ENCODE data around the gene GNLY.

GNLY gene

DNA sequence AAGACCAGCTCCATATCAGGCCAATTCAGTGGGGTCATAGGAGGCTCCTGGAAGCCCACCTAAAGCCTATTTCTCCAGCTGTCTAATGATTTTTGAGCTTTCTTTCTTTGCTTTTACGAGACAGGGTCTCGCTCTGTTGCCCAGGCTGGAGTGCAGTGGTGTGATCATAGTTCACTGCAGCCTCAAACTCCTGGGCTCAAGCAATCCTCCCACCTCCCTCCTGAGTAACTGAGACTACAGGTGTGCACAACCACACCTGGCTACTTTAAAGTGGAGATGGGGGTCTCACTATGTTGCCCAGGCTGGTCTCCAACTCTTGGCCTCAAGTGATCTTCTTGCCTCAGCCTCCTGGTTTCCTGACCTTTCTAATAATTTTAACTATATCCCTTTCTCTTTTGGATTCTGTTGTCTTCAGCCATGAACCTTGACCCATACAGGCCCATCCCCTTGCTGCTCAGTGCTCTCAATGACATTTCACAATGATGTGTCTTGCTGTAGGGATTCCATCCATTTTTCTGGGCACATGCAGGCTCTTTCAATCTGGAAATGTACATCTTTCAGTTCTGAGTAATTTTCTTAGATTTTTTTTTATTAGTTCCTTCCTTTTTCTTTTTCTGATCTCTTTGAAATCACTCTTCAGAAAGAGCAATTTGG is 29.7 kb downstream of the GNLY start:
- no peak for TF ChIP-seq EP300 (IDR thresholded peaks at IDR 0.05; ENCODE audit: borderline replicate concordance)
- no peak for TF ChIP-seq CEBPB (IDR thresholded peaks at IDR 0.05)
- TF ChIP-seq FOXM1 (IDR thresholded peaks at IDR 0.05; ENCODE audit: borderline replicate concordance, low read depth): no peak
- TF ChIP-seq TCF12 (IDR thresholded peaks at IDR 0.05; ENCODE audit: low read depth): no peak
- TF ChIP-seq, protein P1, sequence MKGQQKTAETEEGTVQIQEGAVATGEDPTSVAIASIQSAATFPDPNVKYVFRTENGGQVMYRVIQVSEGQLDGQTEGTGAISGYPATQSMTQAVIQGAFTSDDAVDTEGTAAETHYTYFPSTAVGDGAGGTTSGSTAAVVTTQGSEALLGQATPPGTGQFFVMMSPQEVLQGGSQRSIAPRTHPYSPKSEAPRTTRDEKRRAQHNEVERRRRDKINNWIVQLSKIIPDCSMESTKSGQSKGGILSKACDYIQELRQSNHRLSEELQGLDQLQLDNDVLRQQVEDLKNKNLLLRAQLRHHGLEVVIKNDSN (IDR thresholded peaks at IDR 0.05): no peak
- no peak for TF ChIP-seq REST (IDR thresholded peaks at IDR 0.05; ENCODE audit: low read depth)
- TF ChIP-seq, protein P2, sequence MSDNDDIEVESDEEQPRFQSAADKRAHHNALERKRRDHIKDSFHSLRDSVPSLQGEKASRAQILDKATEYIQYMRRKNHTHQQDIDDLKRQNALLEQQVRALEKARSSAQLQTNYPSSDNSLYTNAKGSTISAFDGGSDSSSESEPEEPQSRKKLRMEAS (IDR thresholded peaks at IDR 0.05): no peak
- TF ChIP-seq YY1 (IDR thresholded peaks at IDR 0.05; ENCODE audit: low read depth): no peak
- TF ChIP-seq CREB1 (IDR thresholded peaks at IDR 0.05; ENCODE audit: low read depth): no peak
- TF ChIP-seq TEAD4 (IDR thresholded peaks at IDR 0.05): no peak
- TF ChIP-seq EGR1 (IDR thresholded peaks at IDR 0.05): no peak

DNA sequence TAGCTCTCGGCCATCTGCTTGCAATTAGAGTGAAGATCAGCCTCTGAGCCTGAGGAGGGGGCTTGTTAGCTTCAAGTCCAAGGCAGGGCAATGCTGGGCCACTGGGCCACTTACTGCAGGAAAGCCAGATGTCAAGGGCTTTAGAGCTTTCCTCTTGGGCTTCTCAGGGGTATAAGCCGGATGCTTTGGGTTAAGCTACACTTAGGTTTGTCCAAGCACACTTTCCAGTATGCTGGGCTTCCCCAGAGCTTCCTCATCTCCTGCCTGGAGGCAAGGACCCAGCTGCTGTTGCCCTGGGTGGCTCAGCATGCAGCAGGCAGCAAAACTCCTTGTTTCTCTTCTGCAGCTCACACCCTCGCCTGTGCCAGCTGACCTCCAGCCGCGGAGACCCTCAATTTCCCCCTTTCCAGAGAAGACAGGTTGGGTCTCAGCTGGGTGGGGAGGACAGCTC is 30.6 kb downstream of the GNLY start:
- no peak for TF ChIP-seq TCF12 (IDR thresholded peaks at IDR 0.05; ENCODE audit: low read depth)
- no peak for TF ChIP-seq RAD21 (IDR thresholded peaks at IDR 0.05; ENCODE audit: low read depth)
- TF ChIP-seq, protein P2 (IDR thresholded peaks at IDR 0.05): no peak
- no peak for TF ChIP-seq NFIC (IDR thresholded peaks at IDR 0.05)
- TF ChIP-seq TAF1 (IDR thresholded peaks at IDR 0.05; ENCODE audit: low read depth): no peak
- TF ChIP-seq, protein P1 (IDR thresholded peaks at IDR 0.05): no peak
- TF ChIP-seq FOXM1 (IDR thresholded peaks at IDR 0.05; ENCODE audit: borderline replicate concordance, low read depth): no peak
- TF ChIP-seq CREB1 (IDR thresholded peaks at IDR 0.05; ENCODE audit: low read depth): no peak
- TF ChIP-seq EP300 (IDR thresholded peaks at IDR 0.05; ENCODE audit: borderline replicate concordance): no peak
- TF ChIP-seq REST (IDR thresholded peaks at IDR 0.05; ENCODE audit: low read depth): no peak
- TF ChIP-seq EGR1 (IDR thresholded peaks at IDR 0.05): no peak

GRCh38 chr2:85725451-85725850 is 31.3 kb downstream of the GNLY start:
- TF ChIP-seq TCF12 (IDR thresholded peaks at IDR 0.05; ENCODE audit: low read depth) (no peak), NFIC (IDR thresholded peaks at IDR 0.05) (no peak), ZBTB7A (IDR thresholded peaks at IDR 0.05; ENCODE audit: low read depth) (no peak), CREB1 (IDR thresholded peaks at IDR 0.05; ENCODE audit: low read depth) (no peak), TAF1 (IDR thresholded peaks at IDR 0.05; ENCODE audit: low read depth) (no peak), EP300 (IDR thresholded peaks at IDR 0.05; ENCODE audit: borderline replicate concordance) (no peak), TEAD4 (IDR thresholded peaks at IDR 0.05) (no peak), CEBPB (IDR thresholded peaks at IDR 0.05) (no peak), YY1 (IDR thresholded peaks at IDR 0.05; ENCODE audit: low read depth) (no peak)
- TF ChIP-seq, protein P1 (IDR thresholded peaks at IDR 0.05): no peak
- TF ChIP-seq, protein P2 (IDR thresholded peaks at IDR 0.05): no peak

DNA sequence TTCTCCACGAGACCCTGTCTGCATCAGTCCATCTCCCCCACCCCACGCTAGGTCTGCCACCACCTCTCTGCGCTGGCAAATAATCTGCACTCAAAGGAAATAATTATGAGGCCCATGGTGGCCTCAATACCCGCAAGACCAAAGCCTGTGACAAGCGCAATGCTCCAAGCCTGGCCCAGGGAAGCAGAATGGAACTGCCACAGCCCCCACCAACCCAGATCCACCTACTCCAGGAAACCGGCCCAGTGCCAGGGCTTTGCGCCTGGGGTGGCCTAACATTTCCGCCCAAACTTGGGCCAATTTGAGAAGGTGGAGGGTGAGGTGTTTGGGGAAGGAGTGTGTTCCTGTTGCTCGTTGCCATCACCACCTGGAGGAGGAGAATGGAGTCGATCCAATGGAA is 33.6 kb downstream of the GNLY start:
- TF ChIP-seq, protein P1 (IDR thresholded peaks at IDR 0.05): no peak
- TF ChIP-seq FOXM1 (IDR thresholded peaks at IDR 0.05; ENCODE audit: borderline replicate concordance, low read depth): no peak

DNA sequence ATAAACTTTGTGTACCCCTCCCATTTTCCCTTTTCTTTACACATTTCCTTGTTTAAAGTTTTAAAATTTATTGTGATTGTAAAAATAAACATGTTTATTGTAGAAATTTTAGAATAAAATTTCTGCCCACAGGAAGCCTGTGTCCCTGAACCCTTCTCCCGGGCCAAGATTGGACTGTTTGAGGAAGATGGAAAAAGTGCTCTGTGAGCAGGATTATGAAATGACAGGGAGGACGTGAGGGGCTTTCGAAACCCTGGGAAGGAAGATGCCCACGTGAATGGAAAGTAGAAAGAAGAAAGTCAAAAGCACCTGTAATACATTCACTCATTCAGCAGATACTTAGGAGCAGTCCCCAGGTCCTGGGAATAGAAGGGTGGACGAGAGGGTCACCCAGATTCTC is 34.2 kb downstream of the GNLY start:
- TF ChIP-seq CEBPB (IDR thresholded peaks at IDR 0.05) (no peak), TEAD4 (IDR thresholded peaks at IDR 0.05) (no peak), CREB1 (IDR thresholded peaks at IDR 0.05; ENCODE audit: low read depth) (no peak), YY1 (IDR thresholded peaks at IDR 0.05; ENCODE audit: low read depth) (no peak)

Data from Ishikawa (cell line).